ENCODE data around the gene BLID. TPM values are rescaled to one million over a fixed set of nuclear protein-coding genes. Genes with fewer than 3 reads are reported as not detected.

The BLID gene
- total RNA-seq, 1 donor from 2014 or later = 5.9 TPM

GRCh38 chr11:122159173-122159721 lies 43.2 kb upstream of the BLID start:
- no peak for DNase-seq (ENCODE audit: extremely low spot score in 2 of 2)
- intact Hi-C loops (cut with DNase I) = no loop called here
- Histone ChIP-seq H3K9me3 (no peaks in the 10 kb centered on the region), H3K4me3 (peak overlapping the region; percentile 27 to 47), H3K27me3 (no peaks in the 10 kb centered on the region), H3K36me3 (no peaks in the 10 kb centered on the region), H3K27ac (peak overlapping the region; percentile 78), H3K4me1 (peaks cover 45% of the 10 kb centered on the region)
- TF ChIP-seq CTCF (IDR thresholded peaks at IDR 0.05) (no peak), POLR2AphosphoS5 (IDR thresholded peaks at IDR 0.05; ENCODE audit: insufficient read depth in 1 of 2, low read depth in 1 of 2) (no peak), POLR2A (IDR thresholded peaks at IDR 0.05) (no peak)

GRCh38 chr11:122158171-122158570 lies 42.2 kb upstream of the BLID start:
- intact Hi-C loops (cut with DNase I) = no loop called here
- H3K27ac ChIP-seq = peak overlapping the region; percentile 78
- no peaks in the 10 kb centered on the region for H3K27me3 ChIP-seq
- H3K4me3 ChIP-seq = peak overlapping the region; percentile 39 to 47
- H3K9me3 ChIP-seq = no peaks in the 10 kb centered on the region
- no peaks in the 10 kb centered on the region for H3K36me3 ChIP-seq
- peaks cover 45% of the 10 kb centered on the region for H3K4me1 ChIP-seq
- no peak for DNase-seq (ENCODE audit: extremely low spot score in 2 of 2)
- TF ChIP-seq POLR2A (IDR thresholded peaks at IDR 0.05) (no peak), POLR2AphosphoS5 (IDR thresholded peaks at IDR 0.05; ENCODE audit: insufficient read depth in 1 of 2, low read depth in 1 of 2) (no peak), CTCF (IDR thresholded peaks at IDR 0.05) (no peak)

- Histone ChIP-seq H3K36me3 (no peaks in the 10 kb centered on the region), H3K4me1 (peaks cover 45% of the 10 kb centered on the region), H3K27me3 (no peaks in the 10 kb centered on the region), H3K4me3 (peak overlapping the region; percentile 39 to 47), H3K27ac (peak overlapping the region; percentile 78), H3K9me3 (no peaks in the 10 kb centered on the region)
- intact Hi-C loops (cut with DNase I) = no loop called here
- TF ChIP-seq POLR2A (IDR thresholded peaks at IDR 0.05) = no peak
- no peak for TF ChIP-seq CTCF (IDR thresholded peaks at IDR 0.05)
- TF ChIP-seq POLR2AphosphoS5 (IDR thresholded peaks at IDR 0.05; ENCODE audit: insufficient read depth in 1 of 2, low read depth in 1 of 2) = no peak
- DNase-seq (ENCODE audit: extremely low spot score in 2 of 2) = no peak
Measured at GRCh38 chr11:122157653-122158161, 41.7 kb upstream of the BLID start.

GRCh38 chr11:122156940-122157382 lies 40.9 kb upstream of the BLID start:
- no peak for TF ChIP-seq POLR2AphosphoS5 (IDR thresholded peaks at IDR 0.05; ENCODE audit: insufficient read depth in 1 of 2, low read depth in 1 of 2)
- TF ChIP-seq CTCF (IDR thresholded peaks at IDR 0.05) = no peak
- TF ChIP-seq POLR2A (IDR thresholded peaks at IDR 0.05) = no peak
- H3K9me3 ChIP-seq = no peaks in the 10 kb centered on the region
- no peak for DNase-seq (ENCODE audit: extremely low spot score in 2 of 2)
- H3K27me3 ChIP-seq = no peaks in the 10 kb centered on the region
- H3K36me3 ChIP-seq = no peaks in the 10 kb centered on the region
- peak overlapping the region; percentile 39 to 47 for H3K4me3 ChIP-seq
- H3K27ac ChIP-seq = peak overlapping the region; percentile 78
- H3K4me1 ChIP-seq = peaks cover 39% of the 10 kb centered on the region
- intact Hi-C loops (cut with DNase I) = no loop called here

- H3K9me3 ChIP-seq = no peaks in the 10 kb centered on the region
- peak overlapping the region; percentile 28 to 39 for H3K4me3 ChIP-seq
- H3K36me3 ChIP-seq = no peaks in the 10 kb centered on the region
- H3K4me1 ChIP-seq = peaks cover 29% of the 10 kb centered on the region
- no peak for DNase-seq (ENCODE audit: extremely low spot score in 2 of 2)
- TF ChIP-seq CTCF (IDR thresholded peaks at IDR 0.05) = no peak
- TF ChIP-seq POLR2A (IDR thresholded peaks at IDR 0.05) = no peak
- TF ChIP-seq POLR2AphosphoS5 (IDR thresholded peaks at IDR 0.05; ENCODE audit: insufficient read depth in 1 of 2, low read depth in 1 of 2) = no peak
- H3K27ac ChIP-seq = peak overlapping the region; percentile 78
- intact Hi-C loops (cut with DNase I) = no loop called here
- no peaks in the 10 kb centered on the region for H3K27me3 ChIP-seq
Measured at GRCh38 chr11:122155765-122156527, 39.9 kb upstream of the BLID start.

Data from vagina (tissue), 2 donors.